MCF 10A (cell line): Measurements from ENCODE around the gene SOSTDC1. TPM values are rescaled to one million over a fixed set of nuclear protein-coding genes. Genes with fewer than 3 reads are reported as not detected.

ENCODE experiments used
- BruUV-seq: library from RNA; stranded (reverse); fragments of 400-500 nt; replicated peaks from 2 replicates; lab custom pipeline; 2021; lab: Mats Ljungman, UMichigan
- CTCF ChIA-PET: fragments of 300-600 bp; sonication (Branson Sonifier 250); formaldehyde crosslinking; extraction: SDS; loops from one replicate; lab custom pipeline; 2021; ENCODE audit warnings: antibody characterized with exemption, inconsistent platforms; lab: Yijun Ruan, JAX
- POLR2A ChIA-PET: fragments of 300-600, 350-650 bp; sonication (Branson Sonifier 250); formaldehyde crosslinking; extraction: SDS; loops from one replicate; lab custom pipeline; 2020; ENCODE audit warnings: antibody characterized with exemption, inconsistent platforms; lab: Yijun Ruan, JAX
- DNase-seq: peaks from one replicate; pipeline ENCODE4 v3.0.0-alpha.2; 2018; ENCODE audit not compliant: unreplicated experiment
- H3K27ac Mint-ChIP-seq: one replicate; pipeline ENCODE4 v1.8.0; 2022; ENCODE audit warnings: mild to moderate bottlenecking, low read depth, mixed read lengths; ENCODE audit not compliant: unreplicated experiment
- H3K27me3 Mint-ChIP-seq: one replicate; pipeline ENCODE4 v1.8.0; 2022; ENCODE audit warnings: mixed read lengths; ENCODE audit not compliant: insufficient read depth, unreplicated experiment
- H3K36me3 Mint-ChIP-seq: one replicate; pipeline ENCODE4 v1.8.0; 2022; ENCODE audit warnings: mild to moderate bottlenecking, moderate library complexity, mixed read lengths; ENCODE audit not compliant: insufficient read depth, unreplicated experiment
- H3K4me1 Mint-ChIP-seq: one replicate; pipeline ENCODE4 v1.8.0; 2022; ENCODE audit warnings: mixed read lengths; ENCODE audit not compliant: insufficient read depth, unreplicated experiment
- H3K4me3 Mint-ChIP-seq: one replicate; pipeline ENCODE4 v1.8.0; 2022; ENCODE audit warnings: mild to moderate bottlenecking, moderate library complexity, mixed read lengths; ENCODE audit not compliant: unreplicated experiment
- H3K9me3 Mint-ChIP-seq: one replicate; pipeline ENCODE4 v1.8.0; 2022; ENCODE audit warnings: mixed read lengths; ENCODE audit not compliant: unreplicated experiment
- intact Hi-C: fragments of 100-400 bp; cut with micrococcal nuclease; formaldehyde crosslinking; loops from 2 replicates; pipeline ENCODE4 v1.14.1; 2022
- total RNA-seq: library from RNA; stranded (reverse); gene quantifications from 2 replicates; pipeline ENCODE4 v1.2.3, GENCODE V29; 2022
- TF ChIP-seq, protein P1 (sequence below): fragments of 200-600 bp; IDR thresholded peaks from one replicate; pipeline ENCODE4 v1.8.0; 2022; ENCODE audit warnings: antibody characterized with exemption, mild to moderate bottlenecking; ENCODE audit not compliant: unreplicated experiment

The SOSTDC1 gene
- total RNA-seq, 1 experiment from 2014 or later = not detected

DNA sequence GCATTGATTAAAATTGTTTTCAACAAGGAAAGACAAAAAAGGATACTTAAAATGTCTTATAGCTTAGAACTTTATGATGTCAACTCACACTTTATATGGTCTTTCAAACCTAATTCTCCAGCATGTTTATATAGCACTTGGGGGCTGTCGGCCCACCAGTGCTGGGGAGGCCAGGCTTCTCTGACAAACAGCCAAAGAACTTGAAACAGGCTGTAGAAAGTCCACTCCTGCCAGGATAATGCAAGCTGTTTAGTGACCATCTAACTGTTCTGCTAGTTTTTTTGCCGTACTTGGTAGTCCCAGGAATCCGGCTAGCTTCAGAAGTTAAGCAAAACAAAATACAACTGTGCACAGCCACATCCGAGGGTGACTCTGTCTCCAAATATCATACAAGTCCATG, 13.6 kb upstream of the SOSTDC1 start:
- CTCF ChIA-PET = interaction anchor here (0.7 kb wide), 2 partner anchors 35 to 324 kb away, joined by 3 read pairs; no protein-coding TSS in a partner anchor
- Mint-ChIP-seq H3K27me3 (peaks cover 14% of the 10 kb centered on the region), H3K9me3 (no peaks in the 10 kb centered on the region), H3K36me3 (no peaks in the 10 kb centered on the region), H3K27ac (no peak overlapping the region), H3K4me3 (no peak overlapping the region), H3K4me1 (no peaks in the 10 kb centered on the region)
- BruUV-seq = no TSS peak
- intact Hi-C loops = no loop called here
- DNase-seq = no peak
- POLR2A ChIA-PET = interaction anchor here (0.6 kb wide), 1 partner anchor 9 kb away, joined by 4 read pairs; no protein-coding TSS in a partner anchor
- TF ChIP-seq, protein P1, sequence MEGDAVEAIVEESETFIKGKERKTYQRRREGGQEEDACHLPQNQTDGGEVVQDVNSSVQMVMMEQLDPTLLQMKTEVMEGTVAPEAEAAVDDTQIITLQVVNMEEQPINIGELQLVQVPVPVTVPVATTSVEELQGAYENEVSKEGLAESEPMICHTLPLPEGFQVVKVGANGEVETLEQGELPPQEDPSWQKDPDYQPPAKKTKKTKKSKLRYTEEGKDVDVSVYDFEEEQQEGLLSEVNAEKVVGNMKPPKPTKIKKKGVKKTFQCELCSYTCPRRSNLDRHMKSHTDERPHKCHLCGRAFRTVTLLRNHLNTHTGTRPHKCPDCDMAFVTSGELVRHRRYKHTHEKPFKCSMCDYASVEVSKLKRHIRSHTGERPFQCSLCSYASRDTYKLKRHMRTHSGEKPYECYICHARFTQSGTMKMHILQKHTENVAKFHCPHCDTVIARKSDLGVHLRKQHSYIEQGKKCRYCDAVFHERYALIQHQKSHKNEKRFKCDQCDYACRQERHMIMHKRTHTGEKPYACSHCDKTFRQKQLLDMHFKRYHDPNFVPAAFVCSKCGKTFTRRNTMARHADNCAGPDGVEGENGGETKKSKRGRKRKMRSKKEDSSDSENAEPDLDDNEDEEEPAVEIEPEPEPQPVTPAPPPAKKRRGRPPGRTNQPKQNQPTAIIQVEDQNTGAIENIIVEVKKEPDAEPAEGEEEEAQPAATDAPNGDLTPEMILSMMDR = no peak

DNA sequence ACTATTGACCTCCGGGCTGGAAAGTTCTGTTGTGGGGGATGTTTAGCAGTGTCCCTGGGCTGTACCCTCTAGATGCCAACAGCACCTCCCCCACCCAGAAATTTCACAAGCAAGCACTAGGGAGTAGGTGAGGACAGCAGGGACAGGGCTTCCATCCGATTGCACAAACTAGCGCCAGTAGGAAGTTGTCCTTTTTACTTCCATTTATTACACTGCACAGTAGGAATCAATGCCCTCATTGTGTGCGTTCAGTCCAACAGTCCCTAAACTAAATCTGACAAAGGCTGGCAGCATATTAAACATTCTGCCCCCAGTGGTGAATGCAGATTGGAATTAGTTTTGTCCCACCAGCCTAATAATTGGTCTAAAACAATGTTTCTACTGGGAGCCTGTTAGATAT, 6.4 kb upstream of the SOSTDC1 start:
- Mint-ChIP-seq H3K4me1 (no peaks in the 10 kb centered on the region), H3K4me3 (no peak overlapping the region), H3K27me3 (peaks cover 15% of the 10 kb centered on the region), H3K9me3 (no peaks in the 10 kb centered on the region), H3K36me3 (no peaks in the 10 kb centered on the region), H3K27ac (no peak overlapping the region)
- intact Hi-C loops = no loop called here
- CTCF ChIA-PET = interaction anchor here (0.7 kb wide), 1 partner anchor 23 kb away, joined by 4 read pairs; no protein-coding TSS in a partner anchor
- BruUV-seq = no TSS peak
- POLR2A ChIA-PET = no interaction called here
- DNase-seq = no peak
- TF ChIP-seq, protein P1 = no peak

DNA sequence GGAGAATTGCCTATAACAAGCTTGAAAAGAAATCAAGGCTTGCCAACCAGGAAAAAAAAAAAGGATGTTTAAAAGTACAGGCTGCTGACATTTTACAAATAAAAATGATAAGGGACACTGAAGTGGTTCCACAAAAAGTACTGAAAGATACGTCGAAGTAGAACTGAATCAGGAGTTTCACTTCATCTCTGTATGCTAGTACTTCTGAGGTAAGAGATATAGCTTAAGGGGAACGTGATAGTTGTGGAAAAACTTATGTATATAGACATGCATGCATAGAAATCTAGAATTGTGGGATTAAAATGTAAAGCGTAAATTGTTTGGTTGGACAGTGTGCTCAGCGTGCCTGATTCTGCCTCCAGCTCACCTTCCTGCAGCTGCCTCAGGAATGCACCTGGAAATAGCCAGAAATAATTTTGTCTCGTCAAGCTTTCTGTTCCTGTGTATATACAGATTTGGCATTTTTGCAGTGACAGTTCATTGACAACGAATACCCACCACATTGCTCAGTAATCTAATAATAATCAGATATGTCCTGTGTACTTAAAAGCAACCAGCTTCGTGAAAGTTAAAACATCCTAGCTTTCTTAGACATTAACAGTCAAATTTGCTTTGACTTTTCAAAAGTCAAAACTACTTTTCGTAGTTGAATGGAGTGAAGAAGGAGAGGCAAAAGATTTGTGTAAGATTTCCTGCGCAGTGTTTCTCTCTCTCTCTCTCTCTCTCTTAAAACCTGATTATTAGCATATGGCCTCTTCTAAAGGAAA, 1.4 kb downstream of the SOSTDC1 start:
- H3K4me1 Mint-ChIP-seq = no peaks in the 10 kb centered on the region
- no peak for DNase-seq
- H3K4me3 Mint-ChIP-seq = no peak overlapping the region

DNA sequence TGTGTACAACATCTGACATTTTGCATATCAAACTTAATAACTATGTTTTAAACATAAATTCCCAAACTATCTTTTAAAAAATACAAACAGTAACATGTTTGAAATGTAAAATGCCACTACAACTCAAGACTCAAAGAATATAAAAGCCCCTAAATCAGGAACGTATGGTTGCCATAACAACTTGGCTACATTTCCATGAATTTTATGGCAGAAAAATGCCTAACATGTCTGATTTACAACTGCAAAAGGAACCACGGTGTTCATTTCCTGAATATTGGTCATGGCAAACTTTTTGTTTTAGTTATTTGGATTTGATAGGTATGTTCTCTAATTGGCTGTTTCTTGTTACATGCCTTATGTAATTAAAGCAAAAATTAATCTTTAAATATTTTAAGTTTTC, 2.0 kb downstream of the SOSTDC1 start:
- Mint-ChIP-seq H3K9me3 (no peaks in the 10 kb centered on the region), H3K27me3 (peaks cover 53% of the 10 kb centered on the region), H3K36me3 (no peaks in the 10 kb centered on the region), H3K27ac (no peak overlapping the region), H3K4me3 (no peak overlapping the region), H3K4me1 (no peaks in the 10 kb centered on the region)
- POLR2A ChIA-PET = interaction anchor here (0.6 kb wide), 1 partner anchor 28 kb away, joined by 3 read pairs; no protein-coding TSS in a partner anchor
- DNase-seq = no peak
- CTCF ChIA-PET = interaction anchor here (1.0 to 1.6 kb wide), 2 partner anchors 32 to 270 kb away, joined by 3 to 6 read pairs; no protein-coding TSS in a partner anchor
- intact Hi-C loops = no loop called here
- BruUV-seq = no TSS peak
- TF ChIP-seq, protein P1 = no peak

More for the DNA sequence above, 1.4 kb downstream of the SOSTDC1 start:
- Mint-ChIP-seq H3K27ac (no peak overlapping the region), H3K27me3 (peaks cover 53% of the 10 kb centered on the region), H3K9me3 (no peaks in the 10 kb centered on the region), H3K36me3 (no peaks in the 10 kb centered on the region)
- ChIA-PET CTCF (interaction anchor here (1.0 to 1.6 kb wide), 2 partner anchors 33 to 271 kb away, joined by 3 to 6 read pairs; no protein-coding TSS in a partner anchor), POLR2A (interaction anchor here (0.6 kb wide), 1 partner anchor 27 kb away, joined by 3 read pairs; no protein-coding TSS in a partner anchor)
- intact Hi-C loops = no loop called here
- TF ChIP-seq, protein P1 = no peak
- no TSS peak for BruUV-seq
